HEK293 (cell line): ENCODE measurements around the gene CDCP2.

Experiments used
- BCL11B ChIP-seq: fragments of 450-650 bp; formaldehyde crosslinking; IDR thresholded peaks from 2 replicates; pipeline ENCODE4 v1.5.1; 2016; ENCODE audit warnings: low read depth, missing biosample characterization, missing genetic modification characterization
- FEZF1 ChIP-seq: fragments of 450-650 bp; formaldehyde crosslinking; IDR thresholded peaks from 2 replicates; pipeline ENCODE4 v1.5.1; 2016; ENCODE audit warnings: missing biosample characterization, missing genetic modification characterization
- GLI2 ChIP-seq: fragments of 450-650 bp; formaldehyde crosslinking; IDR thresholded peaks from 2 replicates; pipeline ENCODE4; 2017; ENCODE audit warnings: missing biosample characterization, missing genetic modification characterization, low read depth, borderline replicate concordance
- GLIS2 ChIP-seq: fragments of 450-650 bp; formaldehyde crosslinking; IDR thresholded peaks from 2 replicates; pipeline ENCODE4 v1.5.1; 2016; ENCODE audit warnings: missing biosample characterization, missing genetic modification characterization
- IKZF3 ChIP-seq: fragments of 450-650 bp; IDR thresholded peaks from 2 replicates; pipeline ENCODE4 v1.5.0; 2018; ENCODE audit warnings: missing biosample characterization, mild to moderate bottlenecking, missing genetic modification characterization, moderate library complexity
- KLF1 ChIP-seq: fragments of 450-650 bp; formaldehyde crosslinking; IDR thresholded peaks from 2 replicates; pipeline ENCODE4 v1.5.1; 2016; ENCODE audit warnings: missing biosample characterization, missing genetic modification characterization
- KLF17 ChIP-seq: fragments of 450-650 bp; formaldehyde crosslinking; IDR thresholded peaks from 2 replicates; pipeline ENCODE4 v1.5.1; 2016; ENCODE audit warnings: missing biosample characterization, missing genetic modification characterization
- KLF7 ChIP-seq: fragments of 450-650 bp; formaldehyde crosslinking; IDR thresholded peaks from 2 replicates; pipeline ENCODE4 v1.5.1; 2016; ENCODE audit warnings: missing biosample characterization, missing genetic modification characterization, borderline replicate concordance
- MZF1 ChIP-seq: fragments of 450-650 bp; formaldehyde crosslinking; IDR thresholded peaks from 2 replicates; pipeline ENCODE4 v1.5.1; 2017; ENCODE audit warnings: missing biosample characterization, missing genetic modification characterization, borderline replicate concordance
- OSR2 ChIP-seq: fragments of 450-650 bp; formaldehyde crosslinking; IDR thresholded peaks from 2 replicates; pipeline ENCODE4 v1.5.1; 2016; ENCODE audit warnings: missing biosample characterization, missing genetic modification characterization
- SCRT1 ChIP-seq: fragments of 450-650 bp; formaldehyde crosslinking; IDR thresholded peaks from 2 replicates; pipeline ENCODE4 v1.5.1; 2016; ENCODE audit warnings: missing biosample characterization, missing genetic modification characterization, borderline replicate concordance
- SP7 ChIP-seq: fragments of 450-650 bp; formaldehyde crosslinking; IDR thresholded peaks from 2 replicates; pipeline ENCODE4 v1.5.1; 2016; ENCODE audit warnings: missing biosample characterization, missing genetic modification characterization
- TRIM28 ChIP-seq: IDR thresholded peaks from 2 replicates; pipeline ENCODE4 v1.6.1; 2011; ENCODE audit warnings: low read length, control low read depth, borderline replicate concordance
- YY2 ChIP-seq: fragments of 450-650 bp; formaldehyde crosslinking; IDR thresholded peaks from 2 replicates; pipeline ENCODE4 v1.5.1; 2016; ENCODE audit warnings: missing biosample characterization, missing genetic modification characterization
- ZBTB20 ChIP-seq: fragments of 450-650 bp; formaldehyde crosslinking; IDR thresholded peaks from 2 replicates; pipeline ENCODE4 v1.5.1; 2016; ENCODE audit warnings: missing biosample characterization, missing genetic modification characterization
- ZBTB48 ChIP-seq: fragments of 450-650 bp; formaldehyde crosslinking; IDR thresholded peaks from 2 replicates; pipeline ENCODE4 v1.5.1; 2016; ENCODE audit warnings: missing biosample characterization, missing genetic modification characterization
- ZBTB8A ChIP-seq: fragments of 450-650 bp; formaldehyde crosslinking; IDR thresholded peaks from 2 replicates; pipeline ENCODE4 v1.5.1; 2016; ENCODE audit warnings: missing biosample characterization, missing genetic modification characterization
- ZEB2 ChIP-seq: fragments of 450-650 bp; formaldehyde crosslinking; IDR thresholded peaks from 2 replicates; pipeline ENCODE4 v1.5.1; 2016; ENCODE audit warnings: missing biosample characterization, missing genetic modification characterization
- ZFHX2 ChIP-seq: fragments of 450-650 bp; formaldehyde crosslinking; conservative IDR thresholded peaks from 2 replicates; pipeline ENCODE4 v1.5.1; 2016; ENCODE audit warnings: missing biosample characterization, missing genetic modification characterization
- ZNF157 ChIP-seq: fragments of 450-650 bp; formaldehyde crosslinking; IDR thresholded peaks from 2 replicates; pipeline ENCODE4 v1.5.1; 2016; ENCODE audit warnings: missing biosample characterization, missing genetic modification characterization
- ZNF223 ChIP-seq: fragments of 450-650 bp; formaldehyde crosslinking; IDR thresholded peaks from 2 replicates; pipeline ENCODE4 v1.5.1; 2016; ENCODE audit warnings: missing biosample characterization, missing genetic modification characterization
- ZNF239 ChIP-seq: fragments of 450-650 bp; formaldehyde crosslinking; IDR thresholded peaks from 2 replicates; pipeline ENCODE4 v1.5.1; 2016; ENCODE audit warnings: missing biosample characterization, missing genetic modification characterization
- ZNF280C ChIP-seq: fragments of 450-650 bp; formaldehyde crosslinking; IDR thresholded peaks from 2 replicates; pipeline ENCODE4 v1.5.1; 2016; ENCODE audit warnings: missing biosample characterization, missing genetic modification characterization
- ZNF335 ChIP-seq: fragments of 450-650 bp; formaldehyde crosslinking; conservative IDR thresholded peaks from 2 replicates; pipeline ENCODE4 v1.5.1; 2016; ENCODE audit warnings: missing biosample characterization, missing genetic modification characterization
- ZNF362 ChIP-seq: fragments of 450-650 bp; formaldehyde crosslinking; IDR thresholded peaks from 2 replicates; pipeline ENCODE4 v1.5.1; 2016; ENCODE audit warnings: missing biosample characterization, missing genetic modification characterization
- ZNF488 ChIP-seq: fragments of 450-650 bp; formaldehyde crosslinking; IDR thresholded peaks from 2 replicates; pipeline ENCODE4 v1.5.1; 2016; ENCODE audit warnings: missing biosample characterization, missing genetic modification characterization
- ZNF501 ChIP-seq: fragments of 450-650 bp; formaldehyde crosslinking; IDR thresholded peaks from 2 replicates; pipeline ENCODE4 v1.5.1; 2016; ENCODE audit warnings: missing biosample characterization, missing genetic modification characterization
- ZNF514 ChIP-seq: fragments of 450-650 bp; formaldehyde crosslinking; IDR thresholded peaks from 2 replicates; pipeline ENCODE4 v1.5.1; 2016; ENCODE audit warnings: missing biosample characterization, missing genetic modification characterization
- ZNF596 ChIP-seq: fragments of 450-650 bp; IDR thresholded peaks from 2 replicates; pipeline ENCODE4 v1.5.0; 2018; ENCODE audit warnings: missing biosample characterization, mild to moderate bottlenecking, missing genetic modification characterization, moderate library complexity
- ZNF645 ChIP-seq: fragments of 450-650 bp; formaldehyde crosslinking; IDR thresholded peaks from 2 replicates; pipeline ENCODE4; 2016; ENCODE audit warnings: missing biosample characterization, missing genetic modification characterization
- ZNF677 ChIP-seq: fragments of 450-650 bp; IDR thresholded peaks from 2 replicates; pipeline ENCODE4 v1.5.0; 2018; ENCODE audit warnings: missing biosample characterization, mild to moderate bottlenecking, missing genetic modification characterization, moderate library complexity
- ZNF692 ChIP-seq: fragments of 450-650 bp; formaldehyde crosslinking; IDR thresholded peaks from 2 replicates; pipeline ENCODE4 v1.5.1; 2016; ENCODE audit warnings: missing biosample characterization, missing genetic modification characterization
- ZNF777 ChIP-seq: fragments of 450-650 bp; formaldehyde crosslinking; IDR thresholded peaks from 2 replicates; pipeline ENCODE4 v1.5.1; 2017; ENCODE audit warnings: missing biosample characterization, missing genetic modification characterization, borderline replicate concordance
- ZNF791 ChIP-seq: fragments of 450-650 bp; formaldehyde crosslinking; IDR thresholded peaks from 2 replicates; pipeline ENCODE4 v1.5.1; 2016; ENCODE audit warnings: missing biosample characterization, missing genetic modification characterization

CDCP2 gene

GRCh38 chr1:54199765-54200518 is 47.1 kb upstream of the CDCP2 start, which contains the start of the genes CYB5RL and MRPL37 (continued):
- TF ChIP-seq IKZF3 (peak; percentile 66; the same call in 1 of the 2 replicates), KLF17 (tag by site-specific recombination) (no peak; the same call in 1 of the 2 replicates), FEZF1 (tag by site-specific recombination) (no peak), ZNF677 (tag by site-specific recombination) (no peak), TRIM28 (no peak), ZNF514 (tag by site-specific recombination) (no peak), ZNF362 (no peak), ZNF501 (tag by site-specific recombination) (peak; percentile 44; the same call in 1 of the 2 replicates), ZBTB48 (tag by site-specific recombination) (peak; percentile 86), KLF7 (tag by site-specific recombination) (no peak), BCL11B (tag by site-specific recombination) (no peak), OSR2 (tag by site-specific recombination) (no peak), KLF1 (tag by site-specific recombination) (no peak), ZBTB8A (tag by site-specific recombination) (no peak), ZNF777 (tag by site-specific recombination) (no peak), ZEB2 (tag by site-specific recombination) (peak; percentile 88), ZBTB20 (tag by site-specific recombination) (no peak), ZFHX2 (tag by site-specific recombination) (peak; percentile 84), ZNF645 (tag by site-specific recombination) (no peak), ZNF488 (tag by site-specific recombination) (no peak), SCRT1 (tag by site-specific recombination) (no peak), GLIS2 (0 out of 2 replicates have a peak, but pooled peaks have one; percentile 24), ZNF335 (peak; percentile 87), ZNF692 (tag by site-specific recombination) (peak; percentile 38; the same call in 1 of the 2 replicates), MZF1 (tag by site-specific recombination) (no peak), ZNF239 (tag by site-specific recombination) (no peak), ZNF791 (tag by site-specific recombination) (no peak), ZNF596 (tag by site-specific recombination) (no peak), SP7 (0 out of 2 replicates have a peak, but pooled peaks have one; percentile 30), ZNF280C (tag by site-specific recombination) (no peak), ZNF223 (tag by site-specific recombination) (no peak), YY2 (peak; percentile 89), ZNF157 (tag by site-specific recombination) (no peak), GLI2 (tag by site-specific recombination) (no peak)
